LNCAP (cell line): ENCODE results near the gene NFATC1.

ENCODE experiments used
- TF ChIP-seq, protein P1 (sequence below): fragments of 450-650 bp; IDR thresholded peaks from 2 replicates; pipeline ENCODE4 v1.5.1; 2017; ENCODE audit warnings: mild to moderate bottlenecking

The NFATC1 gene

GRCh38 chr18:79510731-79511241 lies 115.1 kb downstream of the NFATC1 start:
- TF ChIP-seq, protein P1, sequence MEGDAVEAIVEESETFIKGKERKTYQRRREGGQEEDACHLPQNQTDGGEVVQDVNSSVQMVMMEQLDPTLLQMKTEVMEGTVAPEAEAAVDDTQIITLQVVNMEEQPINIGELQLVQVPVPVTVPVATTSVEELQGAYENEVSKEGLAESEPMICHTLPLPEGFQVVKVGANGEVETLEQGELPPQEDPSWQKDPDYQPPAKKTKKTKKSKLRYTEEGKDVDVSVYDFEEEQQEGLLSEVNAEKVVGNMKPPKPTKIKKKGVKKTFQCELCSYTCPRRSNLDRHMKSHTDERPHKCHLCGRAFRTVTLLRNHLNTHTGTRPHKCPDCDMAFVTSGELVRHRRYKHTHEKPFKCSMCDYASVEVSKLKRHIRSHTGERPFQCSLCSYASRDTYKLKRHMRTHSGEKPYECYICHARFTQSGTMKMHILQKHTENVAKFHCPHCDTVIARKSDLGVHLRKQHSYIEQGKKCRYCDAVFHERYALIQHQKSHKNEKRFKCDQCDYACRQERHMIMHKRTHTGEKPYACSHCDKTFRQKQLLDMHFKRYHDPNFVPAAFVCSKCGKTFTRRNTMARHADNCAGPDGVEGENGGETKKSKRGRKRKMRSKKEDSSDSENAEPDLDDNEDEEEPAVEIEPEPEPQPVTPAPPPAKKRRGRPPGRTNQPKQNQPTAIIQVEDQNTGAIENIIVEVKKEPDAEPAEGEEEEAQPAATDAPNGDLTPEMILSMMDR = no peak

DNA sequence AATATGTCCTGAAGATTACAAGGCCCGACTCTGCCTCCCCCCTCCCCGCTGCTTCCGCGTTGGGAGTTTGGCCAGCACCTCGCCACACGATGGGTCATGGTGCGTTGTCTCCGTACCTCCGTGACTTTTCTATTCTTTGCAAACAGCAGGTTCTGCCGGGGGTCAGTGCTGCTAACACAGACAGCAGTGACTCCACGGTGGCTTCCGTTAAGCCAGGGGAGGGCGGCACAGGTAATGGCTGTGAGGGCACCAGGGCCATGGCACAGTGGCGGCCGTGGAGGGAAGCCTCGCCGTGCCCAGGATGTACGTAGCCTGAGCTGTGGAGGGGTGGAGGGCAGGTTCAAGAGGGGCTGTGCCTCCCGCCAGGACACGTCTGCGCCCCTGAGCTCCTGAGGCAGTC lies 115.5 kb downstream of the NFATC1 start:
- TF ChIP-seq, protein P1 = no peak

- TF ChIP-seq, protein P1 = no peak
These were observed 116.1 kb downstream of the NFATC1 start for GRCh38 chr18:79511671-79512301.

DNA sequence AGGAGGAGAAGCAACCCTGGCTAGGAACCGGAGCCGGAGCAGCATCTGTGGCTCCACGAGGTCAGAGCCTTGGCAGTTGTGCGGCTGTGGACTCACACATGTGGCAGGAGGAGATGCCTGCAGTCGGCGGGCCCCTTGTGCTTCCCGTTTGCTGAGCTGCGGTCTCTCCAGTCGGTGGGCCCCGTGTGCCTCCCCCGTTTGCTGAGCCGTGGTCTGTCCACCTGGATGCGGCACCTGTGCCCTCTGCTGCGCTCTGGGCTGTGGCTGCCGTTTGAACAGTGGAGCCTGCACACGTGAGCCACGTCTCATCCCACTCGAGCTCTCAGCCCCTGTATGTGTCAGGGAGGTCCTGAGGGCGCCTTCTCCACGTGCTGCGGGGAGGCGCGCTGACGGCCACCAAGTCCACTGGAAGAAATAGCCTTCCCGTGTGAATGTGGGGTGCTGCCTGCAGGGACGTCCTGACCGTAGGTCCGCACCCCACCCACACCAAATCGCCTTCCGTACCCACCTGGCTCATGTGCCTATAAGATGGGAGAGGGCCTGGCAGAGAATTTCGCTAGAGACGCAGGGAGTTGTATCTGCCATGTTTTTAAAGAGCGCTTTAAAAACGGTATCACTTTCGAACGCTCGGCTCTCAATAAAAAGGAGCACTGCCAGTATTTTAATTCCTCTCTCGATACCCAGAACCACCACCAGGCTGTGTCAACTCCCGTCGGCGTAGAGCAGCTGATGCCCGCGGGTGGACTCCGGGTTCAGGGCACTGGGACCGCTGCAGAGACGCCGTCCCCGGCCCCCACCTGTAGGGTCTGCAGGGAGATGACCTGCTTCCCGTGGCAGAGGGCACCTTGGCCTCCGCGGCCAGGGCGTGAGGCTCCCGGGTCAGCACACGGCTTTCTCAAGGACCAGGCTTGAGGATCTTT lies 117.0 kb downstream of the NFATC1 start:
- TF ChIP-seq, protein P1 = no peak

DNA sequence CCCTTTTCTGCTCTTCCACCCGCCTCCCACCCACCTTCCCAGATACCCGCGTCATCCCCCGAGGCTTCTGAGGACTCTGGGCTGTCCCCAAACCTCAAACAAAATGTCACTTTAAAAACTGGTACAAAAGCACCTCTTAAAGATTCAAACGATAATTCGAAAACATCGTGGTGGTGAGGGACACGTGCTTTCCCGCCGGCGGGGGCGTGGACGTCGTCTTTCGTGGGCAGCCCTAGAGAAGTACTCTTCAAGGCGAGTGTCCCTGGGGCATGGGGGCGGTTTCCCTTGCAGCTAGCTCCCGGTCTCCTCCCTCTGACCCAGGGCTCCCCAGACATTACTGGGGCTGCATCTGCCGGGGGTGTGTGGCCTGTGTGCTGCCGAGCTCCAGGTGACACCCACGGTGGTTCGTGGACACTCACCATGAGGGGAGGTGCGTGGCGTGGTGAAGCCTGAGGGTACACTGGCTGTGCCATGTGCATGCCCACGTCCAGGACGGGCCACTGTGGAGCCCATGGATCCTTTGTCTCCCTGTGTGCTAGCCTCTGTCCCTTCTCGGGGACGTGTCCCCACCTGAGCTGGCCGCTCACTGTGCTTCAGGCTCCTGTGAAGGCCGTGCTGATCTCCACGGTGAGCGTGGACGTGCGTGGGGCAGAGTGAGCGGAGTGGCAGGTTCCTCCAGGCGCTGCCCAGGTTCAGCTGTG lies 117.8 kb downstream of the NFATC1 start:
- TF ChIP-seq, protein P1 = no peak

DNA sequence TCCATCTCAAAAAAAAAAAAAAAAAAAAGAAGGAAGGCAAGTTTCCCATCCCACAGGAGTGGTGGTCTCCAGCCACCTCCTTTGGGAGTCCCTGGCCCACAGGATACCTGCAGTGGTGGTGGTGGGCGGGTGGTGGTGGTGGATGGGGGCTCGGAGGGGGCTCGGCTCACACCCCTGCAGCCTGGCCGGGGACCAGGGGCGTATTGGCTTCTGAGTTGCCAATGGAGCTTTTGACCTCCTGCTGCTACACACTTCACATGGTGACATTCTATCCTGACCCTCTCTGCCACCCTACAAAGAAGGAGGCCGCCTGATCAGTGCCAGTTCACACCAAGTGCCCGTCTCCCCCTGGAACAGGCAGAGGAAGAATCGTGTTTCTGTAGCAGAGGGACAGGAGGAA lies 119.6 kb downstream of the NFATC1 start:
- TF ChIP-seq, protein P1 = no peak

- TF ChIP-seq, protein P1 = no peak
These were observed 120.2 kb downstream of the NFATC1 start for GRCh38 chr18:79515944-79516351.
